Hematopoietic multipotent progenitor cell treated with erythropoietin and hydrocortisone succinate and interleukin-3 and kit ligand, for 15 days (in vitro differentiated cells): Measurements from ENCODE around the gene PGM5.
A peak's percentile ranks its signal among the peaks of the same experiment; 100 is the strongest.

Source experiments
- DNase-seq: peaks from one replicate; pipeline ENCODE4 v3.0.0-alpha.2; 2015; ENCODE audit warnings: low spot score

Gene PGM5

GRCh38 chr9:68538200-68538599 lies 181.8 kb downstream of the PGM5 start:
- no peak for DNase-seq

GRCh38 chr9:68540712-68541535 lies 184.5 kb downstream of the PGM5 start, which contains the start of gene TMEM252:
TMEM252 (minus strand) TSS chr9:68540883; CDS start chr9:68540814, 69 bp downstream.
- DNase-seq, result no peak

GRCh38 chr9:68541568-68541967 lies 185.2 kb downstream of the PGM5 start:
- DNase-seq, result no peak

- DNase-seq, result no peak
Observed at GRCh38 chr9:68545033-68545705, 188.8 kb downstream of the PGM5 start.

GRCh38 chr9:68546596-68547390 lies 190.4 kb downstream of the PGM5 start:
- DNase-seq, result no peak

- no peak for DNase-seq
Observed at GRCh38 chr9:68547417-68547816, 191.0 kb downstream of the PGM5 start.

GRCh38 chr9:68548241-68548640 lies 191.8 kb downstream of the PGM5 start:
- no peak for DNase-seq

GRCh38 chr9:68551191-68551590 lies 194.8 kb downstream of the PGM5 start:
- DNase-seq, result no peak

- DNase-seq, result no peak
Observed at GRCh38 chr9:68552700-68553476, 196.5 kb downstream of the PGM5 start.

- DNase-seq, result no peak
Observed at GRCh38 chr9:68555437-68556150, 199.2 kb downstream of the PGM5 start.

- DNase-seq, result no peak
Observed at GRCh38 chr9:68558545-68558944, 202.1 kb downstream of the PGM5 start.

GRCh38 chr9:68560071-68560844 lies 203.8 kb downstream of the PGM5 start:
- DNase-seq, result peak; percentile 55

- DNase-seq, result no peak
Observed at GRCh38 chr9:68562461-68562860, 206.1 kb downstream of the PGM5 start.

GRCh38 chr9:68567565-68567964 lies 211.2 kb downstream of the PGM5 start:
- DNase-seq, result no peak

- DNase-seq, result no peak
Observed at GRCh38 chr9:68574150-68574549, 217.7 kb downstream of the PGM5 start.

- no peak for DNase-seq
Observed at GRCh38 chr9:68575817-68576216, 219.4 kb downstream of the PGM5 start.

- no peak for DNase-seq
Observed at GRCh38 chr9:68577774-68578591, 221.6 kb downstream of the PGM5 start.
